Measurements from ENCODE around the gene HOXB5.

Gene HOXB5

DNA sequence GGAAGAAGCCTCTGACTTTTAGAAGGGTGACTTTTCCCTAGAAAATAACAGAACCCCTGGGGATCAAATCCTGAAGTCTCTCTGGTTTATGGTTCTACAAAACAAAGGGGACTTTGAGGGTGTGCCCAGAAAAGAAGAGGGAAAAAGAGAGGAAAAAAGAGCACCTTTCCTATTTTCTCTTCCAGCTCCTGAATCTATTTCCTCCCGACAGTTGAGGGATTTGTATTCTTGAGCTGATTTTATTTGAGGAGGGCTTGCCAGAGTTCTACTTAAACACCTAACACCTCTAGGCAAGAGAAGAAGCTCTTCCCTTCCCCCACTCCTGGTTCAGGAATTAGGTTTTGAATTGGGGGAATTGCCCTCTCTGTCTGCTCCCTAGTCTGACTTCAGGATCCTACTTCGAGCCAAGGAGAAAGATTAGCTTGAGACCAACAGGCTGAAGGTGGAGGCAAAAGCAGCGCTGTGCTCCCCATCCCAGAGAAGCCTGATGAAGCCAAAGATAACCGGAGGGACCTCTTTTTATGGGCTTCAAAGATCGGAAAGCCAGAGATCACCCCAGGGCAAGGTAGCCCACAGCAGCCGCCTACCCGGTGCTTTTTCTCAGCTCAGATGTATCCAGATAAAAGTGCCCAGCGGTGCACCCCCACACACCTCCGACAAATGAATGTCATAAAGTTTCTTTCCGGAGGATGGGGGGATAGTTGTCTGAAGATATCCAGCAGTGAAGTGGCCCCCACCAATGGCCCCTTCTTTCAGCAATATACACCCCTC, 4.3 kb downstream of the HOXB5 start:
- no peak for DNase-seq (ENCODE audit: low read depth)

DNA sequence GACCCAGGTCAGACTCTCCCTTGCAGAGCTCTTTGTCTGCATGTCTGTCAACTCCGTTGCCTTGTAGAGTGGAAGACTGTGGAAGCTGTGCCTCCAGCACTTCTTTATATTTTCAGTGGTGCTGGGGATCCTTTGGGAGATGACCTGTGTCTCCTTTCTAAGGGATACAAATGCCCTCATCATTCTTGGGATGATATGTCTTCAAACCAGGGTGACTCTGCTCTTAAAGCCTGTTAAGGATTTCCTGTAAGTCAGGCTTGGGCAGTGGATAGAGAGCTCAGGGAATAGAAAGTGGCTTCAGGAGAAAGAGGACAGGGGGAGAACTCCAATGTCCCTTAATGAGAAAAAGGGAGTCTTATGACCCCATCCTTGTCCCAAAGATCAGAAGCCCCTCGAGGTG, 5.1 kb downstream of the HOXB5 start:
- DNase-seq (ENCODE audit: low read depth) = no peak

DNA sequence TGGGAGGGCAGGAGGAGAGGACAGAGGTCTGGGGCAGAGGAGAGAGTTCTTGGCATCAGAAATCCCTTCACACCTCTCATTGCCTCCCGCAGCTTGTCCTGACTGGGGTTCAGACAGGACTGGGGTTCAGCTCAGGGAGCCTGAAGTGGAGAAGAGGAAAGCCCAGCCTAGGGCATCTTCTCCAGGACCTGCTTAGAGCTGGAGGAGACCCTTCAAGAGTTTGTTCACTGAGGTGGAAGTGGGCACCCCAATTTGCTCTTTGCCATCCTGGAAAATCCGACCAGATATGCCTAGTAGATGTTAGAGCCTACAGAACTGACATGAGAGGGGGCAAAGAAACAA, 5.5 kb downstream of the HOXB5 start:
- no peak for DNase-seq (ENCODE audit: low read depth)

DNA sequence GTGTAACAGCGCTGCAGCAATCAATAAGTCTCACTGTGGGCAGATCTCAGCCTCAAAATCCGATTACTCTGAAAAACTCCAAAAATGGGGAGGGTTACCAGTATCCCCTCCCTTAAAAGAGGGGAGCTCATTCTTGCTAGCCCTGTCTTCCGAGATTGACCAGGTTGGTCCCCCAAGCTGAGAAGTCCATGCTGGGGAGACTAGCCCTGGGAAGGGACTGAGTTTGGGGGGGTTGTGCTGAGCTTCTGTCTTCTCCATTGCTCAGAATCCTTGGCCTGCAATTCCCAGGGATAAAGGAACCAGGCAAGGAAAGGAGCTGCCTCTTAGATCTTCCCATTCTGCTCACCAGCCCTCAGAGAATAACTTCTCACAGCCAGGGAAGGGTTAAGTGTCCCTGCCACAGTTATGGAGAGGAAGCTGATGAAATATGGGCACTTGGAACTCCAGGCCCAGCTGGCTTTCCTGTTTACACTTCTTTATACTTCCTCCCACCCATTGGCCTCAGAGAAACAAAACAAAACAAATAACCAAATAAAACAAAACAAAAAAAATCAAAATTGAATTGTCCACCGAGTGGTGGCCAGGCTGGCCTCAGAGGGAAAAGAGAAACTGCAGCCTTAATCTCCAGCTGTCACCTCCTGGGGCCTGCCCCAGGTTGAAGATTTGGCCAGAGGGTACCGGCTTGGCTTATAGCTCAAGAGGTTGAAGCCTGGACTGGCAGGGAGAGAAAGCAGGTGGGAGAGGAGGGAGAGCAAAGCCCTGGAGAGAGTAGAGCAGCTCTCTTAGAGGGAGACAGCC, 6.1 kb downstream of the HOXB5 start:
- DNase-seq (ENCODE audit: low read depth) = no peak

GRCh38 chr17:48586355-48587258, 7.0 kb downstream of the HOXB5 start:
- DNase-seq (ENCODE audit: low read depth) = no peak

DNA sequence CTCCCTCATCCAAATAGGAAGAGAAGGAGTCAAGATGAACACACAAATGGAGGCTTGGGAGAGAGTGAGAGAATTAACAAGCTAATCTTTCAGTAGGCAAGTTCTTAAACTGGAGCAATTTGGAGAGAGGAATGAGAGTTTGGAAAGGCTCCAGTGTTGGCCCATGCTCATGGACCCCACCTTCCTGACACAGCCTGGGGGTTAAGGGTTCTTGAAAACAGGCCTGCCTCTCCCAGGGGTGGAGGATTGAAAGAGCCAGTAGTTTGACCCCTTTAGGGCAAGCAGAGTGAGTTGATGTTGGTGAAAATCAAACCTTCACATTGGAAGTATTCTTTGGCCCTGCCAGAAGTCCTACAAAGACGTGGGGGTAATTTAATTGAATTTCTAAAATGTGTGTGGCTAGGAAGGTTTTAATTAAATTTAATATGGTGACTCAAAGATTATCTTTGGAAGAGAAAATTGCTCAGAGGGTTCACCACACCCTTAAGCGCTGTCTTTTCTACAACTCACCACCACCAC, 9.3 kb downstream of the HOXB5 start:
- no peak for DNase-seq (ENCODE audit: low read depth)

- DNase-seq (ENCODE audit: low read depth) = no peak
These were observed 9.8 kb downstream of the HOXB5 start for GRCh38 chr17:48583708-48584222.

- no peak for DNase-seq (ENCODE audit: low read depth)
These were observed 10.9 kb downstream of the HOXB5 start for GRCh38 chr17:48582750-48583069.

DNA sequence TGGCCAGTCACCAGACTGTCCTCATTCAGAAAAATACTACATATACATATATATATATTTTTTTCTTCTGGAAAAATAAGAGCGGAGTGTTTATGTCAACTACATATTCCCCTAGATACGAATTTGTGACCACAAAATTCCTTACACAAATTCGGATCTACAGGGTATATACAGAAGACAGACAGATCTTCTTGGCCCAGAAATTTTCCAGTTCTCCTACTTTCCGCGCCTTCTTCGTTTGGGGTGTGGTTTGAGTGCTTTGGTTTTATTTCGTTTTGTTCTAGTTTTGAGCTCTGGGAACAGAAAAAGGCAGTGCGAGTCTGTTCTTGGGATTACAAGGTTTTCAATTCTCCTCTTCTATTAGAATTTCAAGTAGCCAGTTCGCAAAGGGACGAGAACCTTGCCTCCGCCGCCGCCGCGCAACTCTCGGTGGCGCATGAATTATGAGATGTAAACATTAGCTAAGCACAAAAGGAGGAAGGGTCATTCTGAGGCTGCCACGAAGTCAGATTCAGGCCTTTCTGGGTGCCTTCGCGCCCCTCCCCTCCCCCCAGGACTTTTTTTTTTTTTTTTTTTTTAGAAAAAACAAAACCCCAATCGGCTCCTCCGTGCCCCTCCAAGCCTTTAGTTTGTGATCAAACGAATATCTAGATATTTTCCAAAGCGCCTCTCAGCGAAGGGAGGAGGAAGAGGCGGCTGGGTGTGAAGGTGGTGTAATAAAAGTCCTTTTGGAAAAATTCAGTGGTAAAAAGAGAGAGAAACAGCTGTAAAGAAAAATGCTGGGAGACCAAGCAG, 13.6 kb downstream of the HOXB5 start:
- DNase-seq (ENCODE audit: low read depth) = no peak

GRCh38 chr17:48579471-48579759, 14.2 kb downstream of the HOXB5 start:
- no peak for DNase-seq (ENCODE audit: low read depth)

- DNase-seq (ENCODE audit: low read depth) = no peak
These were observed 14.7 kb downstream of the HOXB5 start for GRCh38 chr17:48578616-48579470.

- no peak for DNase-seq (ENCODE audit: low read depth)
These were observed 15.5 kb downstream of the HOXB5 start, which contains the start of gene HOXB4 for GRCh38 chr17:48577946-48578615. Gene HOXB4, minus strand, starts transcription at chr17:48578350. Its CDS starts 31 bp downstream, at chr17:48578319.

- no peak for DNase-seq (ENCODE audit: low read depth)
These were observed 16.1 kb downstream of the HOXB5 start for GRCh38 chr17:48577330-48577945.

DNA sequence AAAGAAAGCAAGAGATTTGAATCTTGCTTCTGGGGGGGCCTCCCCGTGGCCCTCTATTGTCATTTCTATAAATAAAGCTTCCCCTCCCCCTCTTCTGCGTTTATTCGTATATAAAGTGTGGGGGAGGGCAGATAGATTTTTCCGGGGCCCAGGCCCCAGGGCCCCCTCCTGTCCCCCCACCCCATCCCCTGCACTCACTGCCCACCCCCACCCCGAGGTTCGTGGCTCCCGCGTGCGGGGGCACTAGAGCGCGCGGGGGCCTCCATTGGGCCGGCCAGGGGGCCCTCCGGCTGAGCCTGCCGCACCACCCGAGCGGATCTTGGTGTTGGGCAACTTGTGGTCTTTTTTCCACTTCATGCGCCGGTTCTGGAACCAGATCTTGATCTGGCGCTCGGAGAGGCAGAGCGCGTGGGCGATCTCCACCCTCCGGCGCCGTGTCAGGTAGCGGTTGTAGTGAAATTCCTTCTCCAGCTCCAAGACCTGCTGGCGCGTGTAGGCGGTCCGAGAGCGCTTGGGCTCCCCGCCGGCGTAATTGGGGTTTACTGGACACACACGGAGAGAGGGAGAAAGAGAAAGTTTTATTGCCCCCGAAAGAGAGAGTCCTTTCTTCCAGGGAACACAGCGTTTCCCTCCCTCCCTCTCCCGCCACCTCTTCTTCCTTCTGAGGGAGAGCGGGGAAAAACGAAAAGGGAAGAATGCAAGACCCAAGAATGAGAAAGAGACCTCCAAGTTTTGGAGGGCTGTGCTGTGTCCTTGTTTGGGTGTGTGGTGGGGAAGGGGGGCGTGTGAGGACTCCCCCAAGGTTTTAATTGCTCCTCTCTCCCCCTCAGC, 16.9 kb downstream of the HOXB5 start:
- DNase-seq (ENCODE audit: low read depth) = no peak

- no peak for DNase-seq (ENCODE audit: low read depth)
These were observed 17.7 kb downstream of the HOXB5 start for GRCh38 chr17:48575673-48576478.

DNA sequence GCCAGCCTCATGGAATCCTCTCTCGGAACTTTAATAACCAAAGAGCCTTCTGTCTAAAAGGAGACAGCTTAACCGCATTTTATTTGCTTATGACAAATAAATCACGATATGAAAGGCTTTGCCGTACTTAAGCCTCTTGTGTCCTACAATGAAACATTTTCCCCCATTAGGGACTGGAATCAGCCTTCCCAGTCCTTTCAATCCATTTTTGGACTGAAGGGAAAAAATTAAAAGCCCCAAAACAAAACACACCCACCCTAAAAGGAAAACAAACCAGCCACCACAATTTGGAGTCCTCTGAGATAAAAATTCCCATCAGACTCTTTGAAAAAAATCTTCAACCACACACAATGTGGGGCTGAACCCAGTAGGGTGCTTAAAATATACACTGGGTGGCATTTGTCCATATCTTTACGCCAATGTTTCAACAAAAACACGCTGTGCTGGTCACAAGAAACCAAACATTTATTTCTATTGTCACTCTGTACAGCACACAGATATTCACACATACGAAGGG, 18.5 kb downstream of the HOXB5 start:
- no peak for DNase-seq (ENCODE audit: low read depth)

DNA sequence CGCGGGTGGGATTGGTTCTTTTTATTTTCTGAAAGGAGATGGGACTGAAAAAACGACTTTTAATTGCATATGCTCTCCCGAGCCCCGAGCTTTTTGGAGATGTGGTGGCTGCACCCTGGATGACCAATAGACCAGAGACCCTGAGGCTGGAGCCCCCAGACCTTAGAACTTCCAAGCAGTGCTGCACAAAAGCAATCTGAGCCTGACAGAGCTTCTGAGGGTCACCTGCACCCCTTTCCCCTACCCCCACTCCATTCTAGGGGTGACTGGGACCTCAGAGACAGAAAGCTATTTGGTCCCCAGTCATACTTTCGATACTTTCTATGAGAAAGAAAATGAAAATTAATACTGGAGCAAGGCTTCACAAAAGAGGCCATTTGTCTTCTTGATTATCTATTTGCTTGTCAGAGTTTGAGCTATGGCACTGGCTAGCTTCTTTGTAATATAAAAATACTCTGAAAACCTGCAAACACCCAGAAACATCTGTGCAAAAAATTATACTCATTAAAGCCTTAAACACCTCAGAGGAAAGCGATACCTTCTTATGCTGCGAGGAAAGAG, 19.0 kb downstream of the HOXB5 start:
- no peak for DNase-seq (ENCODE audit: low read depth)

All from stimulated activated CD8-positive, alpha-beta memory T cell treated with anti-CD3 and anti-CD28 coated beads, Interleukin-12 subunit alpha, Interleukin-12 subunit beta, amount 100 ng/mL, for 4 hours (primary cell).